Calu3 (cell line): ENCODE measurements around the gene MIEF1. TPM values are rescaled to one million over a fixed set of nuclear protein-coding genes. Genes with fewer than 3 reads are reported as not detected.

Experiments
- BruUV-seq: library from RNA; stranded (reverse); fragments of 400-500 nt; replicated peaks from 2 replicates; lab custom pipeline; 2021; lab: Mats Ljungman, UMichigan
- CTCF ChIA-PET: fragments of 300-600 bp; sonication (Branson Sonifier 250); formaldehyde crosslinking; loops from one replicate; lab custom pipeline; 2022; ENCODE audit warnings: antibody characterized with exemption; lab: Charles Lee
- DNase-seq: peaks from one replicate; pipeline ENCODE4 v3.0.0; 2022
- H3K27ac Mint-ChIP-seq: one replicate; pipeline ENCODE4 v1.8.0; 2022; ENCODE audit warnings: mixed read lengths; ENCODE audit not compliant: unreplicated experiment
- H3K27me3 Mint-ChIP-seq: one replicate; pipeline ENCODE4 v1.8.0; 2022; ENCODE audit warnings: mixed read lengths; ENCODE audit not compliant: unreplicated experiment
- H3K36me3 Mint-ChIP-seq: one replicate; pipeline ENCODE4 v1.8.0; 2022; ENCODE audit warnings: mild to moderate bottlenecking, moderate library complexity, mixed read lengths; ENCODE audit not compliant: insufficient read depth, unreplicated experiment
- H3K4me1 Mint-ChIP-seq: one replicate; pipeline ENCODE4 v1.8.0; 2022; ENCODE audit warnings: mild to moderate bottlenecking, low read depth, mixed read lengths; ENCODE audit not compliant: unreplicated experiment
- H3K4me3 Mint-ChIP-seq: one replicate; pipeline ENCODE4 v1.8.0; 2022; ENCODE audit warnings: mild to moderate bottlenecking, low read depth, moderate library complexity, mixed read lengths; ENCODE audit not compliant: unreplicated experiment
- H3K9me3 Mint-ChIP-seq: one replicate; pipeline ENCODE4 v1.8.0; 2022; ENCODE audit warnings: low read depth, mixed read lengths; ENCODE audit not compliant: unreplicated experiment
- intact Hi-C: fragments of 100-400 bp; cut with micrococcal nuclease; formaldehyde crosslinking; loops from one replicate; pipeline ENCODE4 v1.10.0; 2022; ENCODE audit not compliant: unreplicated experiment
- total RNA-seq: library from RNA; stranded (reverse); gene quantifications from 2 replicates; pipeline ENCODE4 v1.2.3, GENCODE V29; 2022
- TF ChIP-seq, protein P1 (sequence below): fragments of 200-600 bp; IDR thresholded peaks from one replicate; pipeline ENCODE4 v1.8.0; 2022; ENCODE audit warnings: antibody characterized with exemption; ENCODE audit not compliant: unreplicated experiment

The MIEF1 gene
- total RNA-seq, 1 experiment from 2014 or later: 39.2 TPM

DNA sequence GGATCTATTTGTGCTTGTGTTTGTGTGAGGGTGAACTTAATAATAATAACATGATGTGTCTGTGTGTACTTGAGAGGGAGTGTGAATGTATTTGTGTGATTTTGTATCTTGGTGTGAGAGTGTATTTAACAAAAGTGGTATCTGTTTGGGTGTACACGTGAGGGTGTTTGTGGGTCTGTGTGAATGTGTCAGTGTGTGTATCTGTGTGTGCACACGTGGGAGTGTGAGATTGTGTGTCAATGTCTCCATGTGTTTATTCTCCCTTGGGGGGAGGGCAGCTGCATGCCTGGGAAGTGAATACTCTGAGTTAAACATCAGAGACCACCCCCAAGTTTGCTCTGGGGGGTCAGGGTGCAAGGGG, 45.5 kb downstream of the MIEF1 start:
- TF ChIP-seq, protein P1, sequence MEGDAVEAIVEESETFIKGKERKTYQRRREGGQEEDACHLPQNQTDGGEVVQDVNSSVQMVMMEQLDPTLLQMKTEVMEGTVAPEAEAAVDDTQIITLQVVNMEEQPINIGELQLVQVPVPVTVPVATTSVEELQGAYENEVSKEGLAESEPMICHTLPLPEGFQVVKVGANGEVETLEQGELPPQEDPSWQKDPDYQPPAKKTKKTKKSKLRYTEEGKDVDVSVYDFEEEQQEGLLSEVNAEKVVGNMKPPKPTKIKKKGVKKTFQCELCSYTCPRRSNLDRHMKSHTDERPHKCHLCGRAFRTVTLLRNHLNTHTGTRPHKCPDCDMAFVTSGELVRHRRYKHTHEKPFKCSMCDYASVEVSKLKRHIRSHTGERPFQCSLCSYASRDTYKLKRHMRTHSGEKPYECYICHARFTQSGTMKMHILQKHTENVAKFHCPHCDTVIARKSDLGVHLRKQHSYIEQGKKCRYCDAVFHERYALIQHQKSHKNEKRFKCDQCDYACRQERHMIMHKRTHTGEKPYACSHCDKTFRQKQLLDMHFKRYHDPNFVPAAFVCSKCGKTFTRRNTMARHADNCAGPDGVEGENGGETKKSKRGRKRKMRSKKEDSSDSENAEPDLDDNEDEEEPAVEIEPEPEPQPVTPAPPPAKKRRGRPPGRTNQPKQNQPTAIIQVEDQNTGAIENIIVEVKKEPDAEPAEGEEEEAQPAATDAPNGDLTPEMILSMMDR: no peak
- BruUV-seq: no TSS peak
- no peak overlapping the region for H3K27ac Mint-ChIP-seq
- intact Hi-C loops: loop anchor here (10.0 kb wide), 1 partner anchor 387 kb away; no protein-coding TSS in a partner anchor
- no peaks in the 10 kb centered on the region for H3K36me3 Mint-ChIP-seq
- DNase-seq: no peak
- peaks cover 84% of the 10 kb centered on the region for H3K27me3 Mint-ChIP-seq
- H3K4me3 Mint-ChIP-seq: no peak overlapping the region
- H3K9me3 Mint-ChIP-seq: no peaks in the 10 kb centered on the region
- H3K4me1 Mint-ChIP-seq: peaks cover 9% of the 10 kb centered on the region
- CTCF ChIA-PET: interaction anchor here (1.2 kb wide), 1 partner anchor 14 kb away, joined by 3 read pairs; no protein-coding TSS in a partner anchor

DNA sequence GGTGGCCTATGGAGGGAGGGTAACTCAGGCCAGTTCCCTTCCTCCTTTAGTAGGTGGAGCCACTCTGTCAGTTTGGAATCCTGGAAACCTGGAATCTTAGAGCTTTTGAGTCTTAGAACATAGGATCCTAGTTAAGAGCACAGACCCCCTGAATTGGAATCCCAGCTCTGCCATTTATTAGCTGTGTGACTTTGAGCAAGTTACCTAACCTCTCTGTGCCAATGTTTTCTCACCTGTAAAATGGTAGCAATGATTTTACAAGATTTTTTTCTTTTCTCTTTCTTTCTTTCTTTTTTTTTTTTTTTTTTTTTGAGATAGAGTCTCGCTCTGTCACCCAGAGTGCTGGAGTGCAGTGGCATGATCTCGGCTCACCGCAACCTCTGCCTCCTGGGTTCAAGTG, 51.3 kb downstream of the MIEF1 start:
- CTCF ChIA-PET: no interaction called here
- H3K27me3 Mint-ChIP-seq: peaks cover 82% of the 10 kb centered on the region
- no peaks in the 10 kb centered on the region for H3K9me3 Mint-ChIP-seq
- TF ChIP-seq, protein P1: no peak
- H3K4me1 Mint-ChIP-seq: no peaks in the 10 kb centered on the region
- no peak overlapping the region for H3K27ac Mint-ChIP-seq
- no peak for DNase-seq
- H3K4me3 Mint-ChIP-seq: no peak overlapping the region
- no peaks in the 10 kb centered on the region for H3K36me3 Mint-ChIP-seq
- intact Hi-C loops: no loop called here
- BruUV-seq: no TSS peak

DNA sequence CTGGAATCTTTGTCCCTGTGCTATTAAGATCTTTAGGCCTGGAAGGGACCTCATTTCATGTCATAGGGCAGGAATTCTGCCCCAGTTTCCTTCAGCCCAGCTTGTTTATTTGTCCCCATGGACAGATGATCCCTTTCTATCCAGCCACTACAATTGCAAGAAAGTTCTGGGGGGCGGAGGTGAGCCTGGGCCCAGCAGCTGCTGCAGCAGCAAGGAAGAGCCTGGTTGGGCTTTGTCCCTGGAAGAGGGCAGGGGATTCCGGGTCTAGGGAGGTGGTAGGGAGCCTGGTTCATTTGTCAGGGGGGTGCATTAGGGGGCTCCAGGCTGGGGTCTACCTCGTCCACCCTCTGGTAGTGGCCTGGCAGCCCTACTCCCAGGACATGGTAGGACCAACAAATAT, 52.1 kb downstream of the MIEF1 start:
- BruUV-seq: no TSS peak
- DNase-seq: no peak
- no peak overlapping the region for H3K27ac Mint-ChIP-seq
- TF ChIP-seq, protein P1: no peak
- no peaks in the 10 kb centered on the region for H3K9me3 Mint-ChIP-seq
- H3K4me3 Mint-ChIP-seq: no peak overlapping the region
- intact Hi-C loops: no loop called here
- no peaks in the 10 kb centered on the region for H3K36me3 Mint-ChIP-seq
- no peaks in the 10 kb centered on the region for H3K4me1 Mint-ChIP-seq
- H3K27me3 Mint-ChIP-seq: peaks cover 89% of the 10 kb centered on the region
- CTCF ChIA-PET: no interaction called here

DNA sequence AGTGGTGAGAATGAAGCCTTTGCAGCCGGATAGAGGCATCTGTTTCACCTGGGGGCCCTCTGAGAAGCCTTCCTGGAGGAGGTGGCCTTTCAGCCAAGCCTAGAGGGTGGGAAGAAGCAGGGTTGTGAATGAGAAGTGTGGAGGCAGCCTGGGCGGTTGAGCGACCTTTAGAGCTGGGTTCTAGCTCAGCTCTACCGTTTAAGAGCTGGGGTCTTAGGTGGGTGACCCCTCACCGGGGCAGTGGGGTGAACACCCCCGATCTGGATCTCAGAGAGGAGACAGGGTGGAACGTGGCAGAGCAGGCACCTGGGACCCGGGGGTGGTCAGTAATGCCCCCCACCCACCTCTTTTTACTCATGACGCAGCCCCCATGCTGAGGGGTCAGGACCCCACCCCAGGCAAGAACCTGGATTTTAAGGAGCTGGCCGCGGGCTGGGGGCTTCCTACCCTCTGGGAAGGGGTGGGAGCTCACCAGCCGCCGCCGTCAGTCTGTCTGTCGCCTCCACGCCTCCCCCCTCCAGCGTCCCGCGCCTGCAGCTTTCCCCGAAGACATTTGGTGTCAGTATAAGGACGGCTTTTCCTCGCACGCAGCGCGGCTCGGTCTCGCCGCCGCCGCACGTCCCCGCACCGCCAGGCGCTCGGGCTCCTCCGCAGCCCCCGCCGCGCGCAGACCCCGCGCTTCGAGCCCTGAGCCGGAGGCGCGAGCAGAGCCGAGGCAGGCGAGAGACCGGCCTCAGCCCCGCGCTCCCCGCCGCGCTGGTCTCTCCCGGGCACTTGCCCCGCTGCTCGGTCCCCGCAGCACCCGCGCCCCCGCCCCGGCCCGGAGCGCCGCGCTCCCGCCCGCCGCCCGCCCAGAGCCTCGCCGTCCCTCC, 55.1 kb downstream of the MIEF1 start:
- Mint-ChIP-seq H3K9me3 (no peaks in the 10 kb centered on the region), H3K27ac (no peak overlapping the region), H3K36me3 (no peaks in the 10 kb centered on the region), H3K4me1 (peaks cover 10% of the 10 kb centered on the region), H3K27me3 (peaks cover 82% of the 10 kb centered on the region), H3K4me3 (peak overlapping the region; percentile 12)
- no TSS peak for BruUV-seq
- intact Hi-C loops: no loop called here
- DNase-seq: peak; percentile 47
- CTCF ChIA-PET: interaction anchor here (0.6 kb wide), 3 partner anchors 47 to 1071 kb away, joined by 3 to 4 read pairs (median 3); no protein-coding TSS in a partner anchor
- TF ChIP-seq, protein P1: no peak
